Stimulated activated CD8-positive, alpha-beta memory T cell treated with anti-CD3 and anti-CD28 coated beads, Interleukin-4, amount 100 ng/mL, for 4 hours (primary cell): ENCODE results near the gene EEFSEC.

ENCODE experiments used
- DNase-seq, 2 donors: peaks; one replicate each; pipeline ENCODE4 v3.0.0-alpha.2; 2020; ENCODE audit warnings: low read depth in 2 of 2, low spot score in 1 of 2

EEFSEC gene

DNA sequence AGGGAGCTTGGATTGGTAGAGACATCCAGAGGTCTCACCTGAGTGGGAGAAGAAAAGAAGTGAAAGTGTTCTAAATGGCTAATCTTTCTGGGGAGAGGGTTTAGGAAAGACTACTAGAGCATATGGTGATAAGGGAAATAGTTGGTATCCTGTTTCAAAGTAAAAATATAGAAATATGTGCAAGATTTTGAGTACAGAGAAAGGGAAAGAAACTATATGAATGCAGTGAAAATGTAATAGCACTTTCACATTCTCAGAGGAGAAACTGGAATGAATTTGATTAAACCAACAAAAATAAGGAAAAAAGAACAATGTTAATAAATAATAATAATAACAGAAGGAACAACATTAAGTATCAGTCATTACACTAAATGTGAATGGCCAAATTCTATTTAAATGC is 194.0 kb downstream of the EEFSEC start:
- DNase-seq, result no peak

DNA sequence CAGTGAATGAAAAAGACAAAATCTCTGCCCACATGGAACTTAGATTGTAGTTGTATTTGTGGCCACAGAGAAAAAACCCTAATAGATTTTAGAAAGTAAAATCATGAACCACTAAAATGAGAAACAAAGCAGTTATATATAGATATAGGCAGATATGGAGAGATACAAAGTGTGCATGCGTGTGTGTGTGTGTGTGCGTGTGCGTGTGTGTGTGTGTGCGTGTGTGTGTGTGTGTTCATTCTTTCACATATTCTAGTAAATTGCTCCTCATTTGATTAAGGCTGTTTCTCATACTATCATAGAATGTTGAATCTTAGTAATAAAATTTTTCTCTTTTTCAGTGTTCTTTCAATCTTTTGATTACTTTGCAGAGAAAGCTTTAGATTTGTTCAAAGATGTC is 194.8 kb downstream of the EEFSEC start:
- DNase-seq, result no peak

DNA sequence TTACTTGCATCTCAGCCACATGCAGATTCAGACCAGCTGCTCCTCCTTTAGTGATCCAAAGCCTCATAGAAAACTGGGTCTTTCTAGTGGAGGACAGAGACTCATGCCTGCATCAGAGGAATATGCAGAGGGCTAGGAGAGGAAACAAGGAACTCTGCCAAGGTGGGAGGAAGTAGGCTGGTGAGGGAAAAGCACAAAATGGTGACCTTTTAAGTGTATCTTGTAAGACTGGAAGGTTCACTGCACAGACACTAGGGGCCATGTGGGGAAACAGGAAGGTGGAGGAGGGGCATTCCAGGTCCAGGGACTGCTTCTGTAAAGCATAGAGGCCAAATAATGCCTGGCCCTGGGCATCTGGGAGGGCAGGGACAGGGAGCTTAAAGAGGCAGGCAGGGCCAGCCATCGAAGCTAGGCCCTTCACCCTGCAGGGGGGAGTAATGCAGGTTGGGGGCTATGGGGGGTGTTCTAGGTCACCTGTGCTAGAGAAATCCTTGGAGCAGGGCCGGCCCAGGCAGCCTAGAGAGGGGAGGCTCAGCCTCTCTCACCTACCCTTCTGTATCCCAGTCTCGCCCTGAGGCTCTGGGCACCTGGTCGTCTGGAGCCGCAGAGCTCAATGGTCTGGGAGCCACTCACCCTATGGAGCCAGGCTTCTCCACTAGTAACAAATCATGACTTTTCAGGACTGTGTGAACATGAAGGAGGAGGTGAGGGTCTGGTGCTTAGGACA is 195.7 kb downstream of the EEFSEC start:
- DNase-seq, result no peak

DNA sequence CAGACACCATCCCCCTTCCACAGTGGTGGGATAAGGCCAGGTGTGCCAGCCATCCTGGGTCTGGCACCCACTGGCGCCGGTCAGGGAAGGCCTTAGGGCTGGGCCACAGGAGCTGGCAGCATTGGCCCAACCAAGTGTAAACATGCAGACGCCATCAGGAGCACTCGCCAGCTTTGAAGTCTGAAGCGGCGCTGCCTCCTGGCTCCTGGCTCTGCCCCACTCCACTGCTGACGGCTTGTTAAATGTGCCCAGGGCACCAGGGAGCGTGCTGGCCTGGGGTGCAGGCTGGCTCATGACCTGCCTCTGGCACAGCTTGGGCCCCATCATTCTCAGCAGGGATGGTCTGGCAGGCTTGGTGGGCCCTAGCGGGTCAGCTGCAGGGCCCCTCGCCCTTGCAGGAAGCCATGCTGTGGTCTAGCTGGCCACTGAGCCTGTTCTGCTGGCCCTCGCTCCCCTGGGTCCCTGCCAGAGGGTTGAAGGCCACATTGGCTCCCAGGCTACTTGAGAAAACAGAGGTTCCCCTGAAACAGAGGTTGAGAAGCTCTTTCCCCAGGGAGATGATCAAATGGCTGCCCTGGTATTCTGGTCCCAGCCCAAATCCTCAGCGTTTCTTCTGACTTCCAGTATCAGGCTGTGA is 196.8 kb downstream of the EEFSEC start:
- DNase-seq, result no peak

DNA sequence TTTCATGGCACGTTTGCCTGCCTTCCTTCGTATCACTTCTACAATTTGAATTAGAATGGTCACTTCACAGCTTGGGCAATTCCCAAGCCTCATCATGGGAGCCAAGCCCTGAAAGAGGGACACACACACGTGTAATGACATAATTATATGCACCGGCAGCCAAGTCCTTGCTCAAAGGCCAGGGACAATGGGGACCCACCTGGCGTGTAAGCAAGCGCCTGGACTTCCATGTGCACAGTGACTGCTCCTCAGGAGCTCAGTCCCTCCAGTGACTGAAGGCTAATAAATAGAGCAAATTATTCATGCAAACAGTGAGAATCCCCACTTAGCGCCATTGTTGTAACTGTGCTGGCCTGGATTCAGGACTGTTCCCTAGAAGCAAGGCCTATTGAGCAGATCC is 198.3 kb downstream of the EEFSEC start:
- no peak for DNase-seq

DNA sequence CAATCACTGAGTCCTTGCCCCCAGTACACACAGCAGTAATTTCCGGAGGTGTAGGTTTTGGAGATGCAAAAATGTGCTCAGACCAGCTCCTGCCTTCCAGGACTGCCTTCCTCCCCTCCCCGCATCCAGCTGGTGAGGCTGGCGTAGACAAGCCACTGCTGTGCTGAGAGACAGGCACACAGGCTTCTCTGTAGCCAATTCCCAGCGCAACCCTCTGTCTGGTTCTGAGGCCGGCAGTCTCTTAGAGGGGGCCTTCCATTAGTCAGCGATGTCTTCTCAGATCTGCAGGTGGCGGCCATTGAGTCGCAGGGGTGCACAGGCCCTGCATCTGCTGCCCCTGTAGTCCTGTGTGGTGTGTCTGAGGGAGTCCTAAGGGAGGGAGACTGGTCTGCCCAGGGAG is 199.0 kb downstream of the EEFSEC start:
- no peak for DNase-seq

DNA sequence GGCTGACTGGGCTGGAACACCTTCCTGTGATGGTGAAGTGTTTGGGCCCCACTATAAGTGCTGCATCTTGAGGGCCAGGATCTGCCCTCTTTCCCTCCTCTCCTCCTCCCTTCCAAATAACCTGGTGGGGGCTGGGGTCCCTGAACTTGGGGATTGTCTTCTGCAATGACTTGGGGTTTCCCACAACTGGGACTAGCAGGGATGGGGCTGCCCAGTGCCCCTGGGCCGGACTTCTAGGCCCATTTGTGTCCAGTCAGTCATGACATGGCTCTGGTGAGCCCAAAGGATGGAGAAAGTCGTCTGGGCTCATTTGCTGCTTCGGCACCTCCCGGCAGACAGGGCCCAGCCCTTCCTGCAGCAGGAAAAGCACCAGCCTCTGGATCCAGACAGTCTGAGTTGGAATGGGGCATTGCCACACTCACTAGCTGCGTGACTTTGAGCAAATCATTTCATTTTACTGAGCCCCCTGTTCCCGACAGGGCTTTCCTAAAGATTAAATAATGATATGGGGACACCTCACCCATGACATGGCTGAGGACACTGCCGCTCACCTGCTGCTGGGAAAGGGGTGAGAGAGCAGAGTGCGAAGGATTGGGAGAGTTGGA is 200.2 kb downstream of the EEFSEC start:
- DNase-seq, result no peak

DNA sequence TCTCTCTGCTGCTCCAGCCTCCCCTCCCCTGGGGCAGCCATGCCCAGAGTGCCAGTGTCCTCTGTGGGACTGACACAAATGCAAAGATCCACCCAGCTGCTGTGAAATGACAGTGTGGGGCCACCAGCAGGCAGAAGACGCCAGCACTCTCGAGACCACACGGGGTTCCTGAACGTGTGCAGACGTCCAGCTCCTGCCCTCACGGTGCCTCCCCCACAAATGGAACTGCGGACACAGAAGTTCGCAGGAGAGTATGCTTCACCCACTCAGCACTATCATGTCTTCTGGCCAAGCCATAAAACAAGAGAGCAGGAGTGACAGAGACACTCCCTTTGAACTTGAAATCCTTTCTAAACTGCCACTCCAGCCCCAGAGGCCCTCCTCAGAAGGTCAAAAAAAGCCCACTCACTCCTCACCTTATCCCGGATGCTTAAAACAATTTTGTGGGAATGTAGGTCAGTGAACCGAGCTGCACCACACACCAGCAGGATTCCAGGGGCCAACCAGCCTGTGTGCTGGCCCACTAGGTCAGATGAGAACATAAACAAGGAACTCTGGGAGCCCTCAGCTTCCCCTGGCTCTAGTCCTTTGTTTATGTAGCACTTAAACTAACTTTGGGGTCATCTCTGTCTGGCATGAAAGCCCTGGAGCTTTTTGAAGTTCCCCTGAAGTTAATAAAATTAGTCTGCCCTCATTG is 200.9 kb downstream of the EEFSEC start:
- DNase-seq, result no peak

DNA sequence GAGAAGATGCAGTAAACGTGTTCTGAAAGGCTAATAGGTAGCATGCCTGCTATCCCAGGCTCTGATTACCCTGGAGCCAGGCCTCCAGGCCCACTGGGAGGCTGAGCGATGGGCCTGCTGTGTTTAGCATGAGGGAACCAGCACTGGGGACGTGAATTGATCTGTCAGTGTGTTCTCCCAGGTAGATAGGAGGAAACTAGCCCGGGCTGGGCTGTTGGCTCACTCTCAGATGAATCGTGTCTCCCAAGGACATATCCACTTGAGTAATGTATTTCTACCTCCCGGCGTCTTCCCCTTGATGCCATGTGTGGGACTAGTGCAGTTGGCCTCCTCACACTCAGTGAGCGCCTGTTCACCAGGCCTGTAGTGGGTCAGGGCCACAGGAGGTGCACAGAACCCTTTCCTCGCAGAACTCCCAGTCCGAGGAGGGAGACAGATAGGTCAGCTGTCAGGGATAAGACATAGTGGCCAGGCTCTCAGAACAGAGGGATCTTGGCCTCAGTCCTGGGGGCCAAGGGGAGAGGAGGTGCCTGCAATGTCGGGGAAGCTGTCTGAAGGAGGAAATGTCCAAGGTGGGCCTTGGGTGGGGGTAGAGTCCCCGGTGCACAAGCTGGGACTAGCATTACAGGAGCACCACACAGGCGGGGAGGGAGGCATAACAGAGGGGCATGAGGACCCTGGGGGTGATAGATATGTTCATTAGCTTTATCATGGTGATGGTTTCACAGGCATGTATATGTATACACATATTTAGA is 201.7 kb downstream of the EEFSEC start:
- DNase-seq, result no peak

DNA sequence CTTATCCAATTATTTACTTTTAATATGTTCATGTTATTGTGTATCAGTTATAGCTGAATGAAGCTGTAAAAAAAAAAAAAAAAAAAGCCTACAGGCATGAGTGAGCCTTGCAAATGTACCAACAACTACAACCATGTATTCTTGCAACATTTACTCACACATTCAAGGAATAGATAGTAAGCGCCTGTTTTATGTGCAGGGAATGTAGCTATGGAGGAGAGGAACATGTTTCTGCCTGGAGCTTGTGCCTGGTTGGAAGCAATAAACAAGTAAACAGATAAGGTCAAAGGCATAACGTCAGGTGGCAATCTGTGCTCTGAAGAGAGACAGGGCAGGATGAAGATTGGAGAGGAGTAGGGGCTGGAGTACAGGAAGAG is 202.2 kb downstream of the EEFSEC start:
- DNase-seq, result no peak

DNA sequence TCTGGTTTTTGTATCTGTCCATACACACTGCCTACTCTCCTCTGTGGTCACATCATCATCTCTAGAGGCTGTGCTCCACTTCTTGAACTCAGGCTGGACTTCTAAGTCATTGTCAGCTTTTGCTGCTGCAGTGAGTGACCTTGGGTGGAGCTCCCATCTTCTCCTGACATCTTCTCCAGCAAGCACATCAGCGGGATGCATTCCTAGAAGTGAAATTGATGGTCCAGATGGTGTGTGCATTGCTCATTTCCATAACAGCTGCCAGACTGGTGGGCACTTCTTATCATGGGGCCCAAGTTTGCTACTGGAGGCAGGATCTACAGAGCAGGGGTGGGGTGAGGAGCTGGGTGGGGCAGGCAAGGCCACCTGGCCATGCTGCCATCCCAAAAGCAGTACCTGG is 203.5 kb downstream of the EEFSEC start:
- no peak for DNase-seq

DNA sequence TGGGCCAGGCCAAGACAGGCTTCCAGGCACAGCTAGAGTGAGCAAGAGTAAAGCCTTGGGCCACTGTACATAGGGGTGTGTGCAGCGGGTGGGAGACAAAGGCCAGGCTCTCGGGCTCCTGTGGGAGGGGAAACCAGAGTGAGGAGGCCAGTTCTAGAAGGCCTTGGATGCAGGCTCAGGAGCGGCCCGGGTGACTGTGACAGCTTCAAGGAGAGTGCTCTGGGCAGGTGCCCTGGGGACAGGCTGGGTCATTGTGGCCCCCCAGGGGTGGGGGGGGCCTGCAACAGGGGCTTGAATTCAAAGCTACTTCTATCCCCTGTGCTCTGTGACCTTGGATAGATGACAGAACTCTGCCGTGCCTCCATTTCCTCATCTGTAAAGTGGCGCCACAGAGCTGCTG is 204.3 kb downstream of the EEFSEC start:
- DNase-seq, result no peak

DNA sequence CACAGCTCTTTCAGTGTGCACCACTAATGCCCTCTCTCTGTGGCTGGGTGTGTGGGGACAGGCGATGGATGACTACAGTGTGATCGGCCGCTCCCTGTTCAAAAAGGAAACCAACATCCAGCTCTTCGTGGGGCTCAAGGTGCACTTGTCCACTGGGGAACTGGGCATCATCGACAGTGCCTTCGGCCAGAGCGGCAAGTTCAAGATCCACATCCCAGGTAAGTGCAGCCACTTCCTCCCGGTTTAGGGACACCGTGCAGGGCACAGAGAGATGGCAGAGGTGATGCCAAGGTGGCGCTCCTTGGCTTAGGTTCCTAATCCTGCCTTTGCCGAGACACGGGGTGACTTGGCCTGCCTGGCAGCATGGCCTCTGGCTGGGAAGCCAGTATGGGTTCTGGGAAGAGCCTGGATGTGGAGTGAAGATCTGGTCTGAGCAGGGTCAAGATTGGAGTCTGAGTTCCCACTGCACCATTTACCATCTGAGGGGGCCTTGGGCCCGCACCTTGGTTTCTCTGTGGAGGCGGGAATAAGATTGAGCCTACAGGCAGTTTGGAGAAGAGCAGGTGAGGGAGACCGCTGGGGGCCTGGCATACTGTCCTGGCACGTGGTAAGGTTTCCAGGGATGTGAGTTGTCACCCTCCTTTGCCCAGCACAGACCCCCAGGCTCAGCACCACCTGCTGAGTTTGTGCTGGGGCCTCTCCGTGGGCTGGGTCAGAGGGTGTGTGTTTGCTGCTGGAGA is 205.0 kb downstream of the EEFSEC start:
- DNase-seq, result no peak

DNA sequence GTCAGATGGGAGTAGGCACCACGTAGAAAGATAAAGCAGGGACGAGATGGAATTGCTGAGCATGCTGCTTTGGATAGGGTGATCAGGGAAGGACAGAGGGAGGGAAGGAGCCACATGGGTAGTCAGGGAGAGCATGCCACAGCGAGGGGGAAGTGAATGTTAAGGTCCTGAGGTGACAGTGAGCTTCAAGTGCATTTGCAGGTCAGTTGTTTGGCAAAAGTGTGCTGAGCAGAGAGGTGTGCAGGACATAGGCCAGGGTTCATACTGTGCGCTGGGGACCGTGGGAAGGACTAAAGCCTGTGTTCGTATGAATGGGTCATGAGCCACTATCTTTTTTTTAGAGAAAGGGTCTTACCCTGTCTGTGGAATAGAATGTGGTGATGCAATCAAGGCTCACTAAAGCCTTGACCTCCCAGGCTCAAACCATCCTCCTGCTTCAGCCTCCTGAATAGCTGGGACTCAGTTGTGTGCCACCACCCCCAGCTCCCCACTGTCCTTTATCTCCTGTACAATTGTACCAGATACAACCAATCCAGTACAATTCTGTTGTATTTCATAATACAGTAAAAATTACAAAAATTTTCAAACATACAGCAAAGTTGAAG is 205.9 kb downstream of the EEFSEC start:
- no peak for DNase-seq

DNA sequence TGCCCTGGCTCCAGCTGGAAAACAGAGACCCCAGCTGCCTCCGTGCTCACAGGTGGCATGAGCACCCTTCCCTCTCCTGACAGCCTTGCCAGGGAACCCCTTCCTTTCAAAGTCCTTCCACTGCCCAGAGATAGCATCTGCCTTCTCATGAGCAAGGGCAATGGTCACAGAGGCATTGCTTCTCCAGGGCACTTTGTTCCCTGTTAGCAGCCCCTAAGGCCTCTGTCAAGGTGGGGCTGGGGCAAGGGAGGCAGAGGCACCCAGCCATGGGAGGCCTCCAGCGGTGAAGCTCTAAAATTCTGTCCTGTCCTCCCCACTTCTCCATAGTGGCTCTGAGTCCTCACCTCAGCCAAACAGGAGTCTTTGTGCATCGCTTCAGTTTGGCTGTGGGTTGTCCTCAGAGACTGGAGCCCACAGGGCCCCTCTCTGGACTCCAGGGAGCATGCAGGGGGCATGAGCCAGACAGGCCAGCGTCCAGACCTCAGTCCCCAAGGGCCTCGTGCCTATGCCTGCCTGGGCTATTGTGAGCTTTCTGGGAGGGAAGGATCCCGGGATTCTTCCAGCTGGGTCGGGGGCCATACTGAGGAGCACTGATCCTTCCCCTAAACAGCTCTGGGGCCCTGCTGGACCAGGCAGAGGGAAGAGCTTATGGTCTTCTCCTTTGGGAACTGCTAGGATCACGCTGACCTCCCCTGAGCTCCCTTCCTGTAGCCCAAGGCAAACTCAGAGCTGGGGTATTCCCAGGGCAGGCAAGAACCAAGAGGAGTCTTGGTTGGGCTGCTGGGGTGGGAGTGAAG is 206.8 kb downstream of the EEFSEC start:
- DNase-seq, result no peak

DNA sequence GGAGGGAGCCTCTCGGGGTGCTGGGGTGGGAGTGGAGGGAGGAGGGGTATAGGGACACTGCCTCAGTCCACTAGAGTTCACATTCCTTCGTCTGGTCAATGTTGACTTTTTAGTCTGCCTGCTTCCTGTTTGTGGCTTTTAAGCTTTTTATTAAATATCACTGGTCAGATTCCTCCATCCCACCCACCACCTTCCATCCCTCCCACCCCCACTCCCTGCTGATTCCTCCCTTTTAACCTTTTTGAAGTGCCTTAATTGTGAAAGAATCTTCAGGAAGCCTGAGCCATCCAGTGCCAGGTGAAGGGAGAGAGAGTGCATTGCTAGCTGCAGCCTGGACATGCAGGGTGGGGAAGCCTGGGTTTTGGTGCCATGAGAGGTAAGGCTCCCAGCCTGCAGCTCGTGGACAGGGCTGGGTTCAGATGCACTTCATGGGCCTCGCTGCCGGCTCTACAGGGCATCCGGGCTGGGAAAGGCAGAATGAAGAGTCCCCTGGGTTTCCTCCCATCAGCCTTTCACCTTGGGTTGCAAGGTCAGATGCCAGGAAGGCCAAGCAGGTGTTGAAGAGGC is 207.5 kb downstream of the EEFSEC start:
- no peak for DNase-seq

DNA sequence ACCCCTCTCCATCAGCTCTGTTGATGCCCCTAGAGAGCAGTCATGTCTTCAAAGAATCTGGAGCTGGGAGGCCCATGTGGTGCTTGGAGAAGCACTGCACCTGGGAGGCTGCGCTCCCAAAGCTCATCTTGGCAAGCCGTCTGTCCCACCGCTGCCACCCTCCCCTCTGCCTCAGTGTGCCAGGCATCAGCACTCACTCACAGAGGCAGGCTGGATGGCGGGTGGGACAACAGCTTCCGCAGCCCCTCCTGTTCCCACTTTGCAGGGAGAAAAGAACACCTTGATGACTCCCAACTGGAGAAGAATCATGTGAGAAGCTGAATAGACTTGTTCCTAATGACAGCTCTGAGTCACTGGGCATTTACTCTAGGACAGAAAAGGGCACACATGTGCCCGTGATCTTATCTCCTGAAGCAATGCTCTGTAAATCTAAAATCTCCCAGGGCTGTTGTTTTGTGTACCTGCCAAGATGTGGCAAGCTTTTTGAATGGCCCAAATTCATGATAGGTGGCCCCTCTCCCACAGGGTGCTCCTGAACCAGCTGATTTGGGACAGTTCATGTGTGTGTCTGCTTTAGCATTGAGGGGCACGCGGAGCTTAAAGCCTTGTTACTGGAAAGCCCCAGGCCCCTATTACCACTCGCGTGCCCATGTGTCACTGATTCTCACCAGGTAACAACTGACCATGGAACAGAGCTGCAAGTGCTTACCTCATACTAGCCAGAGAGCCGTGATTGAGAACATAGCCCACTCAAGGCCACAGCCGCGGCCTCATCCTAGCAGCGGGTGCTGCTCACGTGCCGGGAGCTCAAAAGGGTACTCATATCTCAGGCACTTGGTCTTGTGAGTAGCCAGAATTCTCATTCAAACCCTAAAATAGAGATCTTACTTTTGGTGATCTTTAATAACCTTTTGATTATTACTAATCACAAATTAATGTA is 209.0 kb downstream of the EEFSEC start:
- no peak for DNase-seq

DNA sequence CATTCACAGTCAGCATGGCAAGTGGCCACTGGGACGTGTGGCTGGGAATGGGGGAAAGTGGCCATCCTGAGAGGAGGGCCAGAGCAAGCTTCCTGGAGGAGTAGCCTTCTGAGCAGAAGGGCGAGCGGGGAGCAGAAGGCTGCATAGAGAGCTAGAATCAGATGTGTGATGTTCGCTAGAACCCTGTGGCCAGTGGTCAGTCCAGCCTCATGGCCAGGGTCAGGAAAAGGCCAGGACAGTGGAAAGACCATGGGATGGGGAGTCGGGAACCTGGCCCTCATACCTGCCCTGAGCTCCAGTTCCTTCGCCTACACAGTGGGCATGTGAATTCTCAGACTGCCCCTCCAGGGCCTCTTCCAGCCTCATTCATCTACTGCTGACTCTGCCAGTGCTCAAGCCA is 211.0 kb downstream of the EEFSEC start:
- DNase-seq, result no peak
